PC-9 (cell line): ENCODE data around the gene IGSF8. TPM values are rescaled to one million over a fixed set of nuclear protein-coding genes. Genes with fewer than 3 reads are reported as not detected.

Experiments
- BruUV-seq: library from RNA; stranded (reverse); fragments of 400-500 nt; replicated peaks from 2 replicates; lab custom pipeline; 2021; lab: Mats Ljungman, UMichigan
- CTCF ChIA-PET: fragments of 300-600 bp; sonication (Branson Sonifier 250); formaldehyde crosslinking; loops from one replicate; lab custom pipeline; 2022; ENCODE audit warnings: antibody characterized with exemption; lab: Charles Lee
- POLR2A ChIA-PET: fragments of 300-600 bp; sonication (Branson Sonifier 250); formaldehyde crosslinking; loops from one replicate; lab custom pipeline; 2022; ENCODE audit warnings: antibody characterized with exemption; ENCODE audit not compliant: unreplicated experiment; lab: Charles Lee
- DNase-seq, 2 experiments: peaks; one replicate each; pipeline versions ENCODE4 v3.0.0 to v3.0.0-alpha.2; 2015 to 2022; ENCODE audit warnings: mixed read lengths in 1 of 2
- H2AFZ ChIP-seq: fragments of 200-600 bp; sonication (generic); 2 replicates; pipeline ENCODE4 v1.8.1; 2017; ENCODE audit warnings: antibody characterized with exemption
- H3F3A ChIP-seq: fragments of 200-600 bp; sonication (generic); 2 replicates; pipeline ENCODE4 v1.8.1; 2017; ENCODE audit warnings: antibody characterized with exemption, mild to moderate bottlenecking, low read depth; ENCODE audit not compliant: insufficient read depth
- H3K27ac ChIP-seq: fragments of 200-600 bp; sonication (generic); 2 replicates; pipeline ENCODE4 v1.6.1; 2016; ENCODE audit warnings: mixed run types
- H3K27me3 ChIP-seq: fragments of 200-600 bp; sonication (generic); 2 replicates; pipeline ENCODE4 v1.6.1; 2016; ENCODE audit warnings: low read depth, mixed run types; ENCODE audit not compliant: insufficient read depth
- H3K36me3 ChIP-seq: fragments of 200-600 bp; sonication (generic); 2 replicates; pipeline ENCODE4 v1.6.1; 2016; ENCODE audit warnings: low read depth, mixed run types
- H3K4me1 ChIP-seq: fragments of 200-600 bp; sonication (generic); replicated peaks from 2 replicates; pipeline ENCODE4 v1.6.1; 2016; ENCODE audit warnings: mixed run types; ENCODE audit not compliant: insufficient read depth
- H3K4me2 ChIP-seq: fragments of 200-600 bp; sonication (generic); 2 replicates; pipeline ENCODE4 v1.6.1; 2017; ENCODE audit warnings: mixed run types
- H3K4me3 ChIP-seq: fragments of 200-600 bp; sonication (generic); 2 replicates; pipeline ENCODE4 v1.6.1; 2016; ENCODE audit warnings: mixed run types
- H3K79me2 ChIP-seq: fragments of 200-600 bp; sonication (generic); 2 replicates; pipeline ENCODE4 v1.6.1; 2017; ENCODE audit warnings: low read depth, mixed run types
- H3K9me2 ChIP-seq: fragments of 200-600 bp; sonication (generic); 2 replicates; pipeline ENCODE4 v1.8.1; 2017; ENCODE audit warnings: mild to moderate bottlenecking; ENCODE audit not compliant: insufficient read depth
- H3K9me3 ChIP-seq: fragments of 200-600 bp; sonication (generic); 2 replicates; pipeline ENCODE4 v1.8.1; 2016; ENCODE audit warnings: low read depth; ENCODE audit not compliant: insufficient read depth
- H4K20me1 ChIP-seq: fragments of 200-600 bp; sonication (generic); 2 replicates; pipeline ENCODE4 v1.8.1; 2017; ENCODE audit not compliant: insufficient read depth
- EZH2 ChIP-seq: fragments of 200-600 bp; sonication (generic); IDR thresholded peaks from 2 replicates; pipeline ENCODE4 v1.8.0; 2017; ENCODE audit warnings: antibody characterized with exemption, low read depth
- intact Hi-C: fragments of 100-400 bp; cut with micrococcal nuclease; formaldehyde crosslinking; loops from one replicate; pipeline ENCODE4 v1.10.0; 2022; ENCODE audit not compliant: unreplicated experiment
- total RNA-seq: library from RNA; stranded (reverse); gene quantifications from 2 replicates; pipeline ENCODE4 v1.2.3, GENCODE V29; 2021
- TF ChIP-seq, protein P1 (sequence below): fragments of 200-600 bp; sonication (generic); conservative IDR thresholded peaks from 2 replicates; pipeline ENCODE4 v1.6.1; 2017; ENCODE audit warnings: mixed run types, antibody characterized with exemption, mild to moderate bottlenecking, moderate library complexity

The IGSF8 gene
- total RNA-seq, 1 experiment from 2014 or later: 27.4 TPM

GRCh38 chr1:160082487-160082886 lies 15.9 kb downstream of the IGSF8 start:
- BruUV-seq: no TSS peak
- H3K4me3 ChIP-seq: no peak overlapping the region
- H3K4me2 ChIP-seq: no peak overlapping the region
- TF ChIP-seq EZH2: no peak
- TF ChIP-seq, protein P1, sequence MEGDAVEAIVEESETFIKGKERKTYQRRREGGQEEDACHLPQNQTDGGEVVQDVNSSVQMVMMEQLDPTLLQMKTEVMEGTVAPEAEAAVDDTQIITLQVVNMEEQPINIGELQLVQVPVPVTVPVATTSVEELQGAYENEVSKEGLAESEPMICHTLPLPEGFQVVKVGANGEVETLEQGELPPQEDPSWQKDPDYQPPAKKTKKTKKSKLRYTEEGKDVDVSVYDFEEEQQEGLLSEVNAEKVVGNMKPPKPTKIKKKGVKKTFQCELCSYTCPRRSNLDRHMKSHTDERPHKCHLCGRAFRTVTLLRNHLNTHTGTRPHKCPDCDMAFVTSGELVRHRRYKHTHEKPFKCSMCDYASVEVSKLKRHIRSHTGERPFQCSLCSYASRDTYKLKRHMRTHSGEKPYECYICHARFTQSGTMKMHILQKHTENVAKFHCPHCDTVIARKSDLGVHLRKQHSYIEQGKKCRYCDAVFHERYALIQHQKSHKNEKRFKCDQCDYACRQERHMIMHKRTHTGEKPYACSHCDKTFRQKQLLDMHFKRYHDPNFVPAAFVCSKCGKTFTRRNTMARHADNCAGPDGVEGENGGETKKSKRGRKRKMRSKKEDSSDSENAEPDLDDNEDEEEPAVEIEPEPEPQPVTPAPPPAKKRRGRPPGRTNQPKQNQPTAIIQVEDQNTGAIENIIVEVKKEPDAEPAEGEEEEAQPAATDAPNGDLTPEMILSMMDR: no peak
- no peak for DNase-seq
- no peaks in the 10 kb centered on the region for H3K36me3 ChIP-seq
- no peak overlapping the region for H2AFZ ChIP-seq
- CTCF ChIA-PET: interaction anchor here (1.9 kb wide), 1 partner anchor 75 kb away, joined by 4 read pairs; no protein-coding TSS in a partner anchor
- H3F3A ChIP-seq: no peaks in the 10 kb centered on the region
- H3K9me3 ChIP-seq: no peaks in the 10 kb centered on the region
- H3K27me3 ChIP-seq: peaks cover 32% of the 10 kb centered on the region
- no peaks in the 10 kb centered on the region for H3K9me2 ChIP-seq
- no peak overlapping the region for H3K27ac ChIP-seq
- no peaks in the 10 kb centered on the region for H4K20me1 ChIP-seq
- POLR2A ChIA-PET: interaction anchor here (0.6 kb wide), 1 partner anchor 939 kb away, joined by 4 read pairs; no protein-coding TSS in a partner anchor
- H3K4me1 ChIP-seq: no peaks in the 10 kb centered on the region
- intact Hi-C loops: loop anchor here (10.0 kb wide), 1 partner anchor 522 kb away; no protein-coding TSS in a partner anchor
- H3K79me2 ChIP-seq: no peaks in the 10 kb centered on the region

- no peak within 1 kb of the TSS for H3K4me2 ChIP-seq
- ChIA-PET POLR2A (no interaction called here), CTCF (interaction anchor here (0.7 to 1.9 kb wide), 3 partner anchors 74 to 551 kb away, joined by 3 to 4 read pairs (median 3); no protein-coding TSS in a partner anchor)
- H3F3A ChIP-seq: no peaks in the 10 kb centered on the region
- no peak within 1 kb of the TSS for H3K27ac ChIP-seq
- no peaks in the 10 kb centered on the region for H3K79me2 ChIP-seq
- no peak within 1 kb of the TSS for H2AFZ ChIP-seq
- no TSS peak for BruUV-seq
- intact Hi-C loops: loop anchor here (10.0 kb wide), 1 partner anchor 523 kb away; no protein-coding TSS in a partner anchor
- no peaks in the 10 kb centered on the region for H3K4me1 ChIP-seq
- H3K4me3 ChIP-seq: no peak within 1 kb of the TSS
- no peaks in the 10 kb centered on the region for H3K9me2 ChIP-seq
- TF ChIP-seq, protein P1: no peak
- no peak for TF ChIP-seq EZH2
- no peaks in the 10 kb centered on the region for H3K36me3 ChIP-seq
- no peaks in the 10 kb centered on the region for H3K9me3 ChIP-seq
- DNase-seq: no peak
- H3K27me3 ChIP-seq: peaks cover 32% of the 10 kb centered on the region
- H4K20me1 ChIP-seq: no peaks in the 10 kb centered on the region
These were observed 17.0 kb downstream of the IGSF8 start, which contains the start of gene KCNJ9 for GRCh38 chr1:160081261-160081936. TSS of gene KCNJ9 (plus strand) at chr1:160081538. CDS start at chr1:160084031, 2,493 bp downstream.

GRCh38 chr1:160080381-160081100 lies 17.9 kb downstream of the IGSF8 start:
- no peak for DNase-seq
- intact Hi-C loops: loop anchor here (10.0 kb wide), 1 partner anchor 524 kb away; no protein-coding TSS in a partner anchor
- Histone ChIP-seq H3K4me2 (no peak overlapping the region), H3K9me2 (no peaks in the 10 kb centered on the region), H3K4me1 (no peaks in the 10 kb centered on the region), H4K20me1 (no peaks in the 10 kb centered on the region), H3K4me3 (no peak overlapping the region), H2AFZ (no peak overlapping the region), H3K27ac (no peak overlapping the region), H3K36me3 (no peaks in the 10 kb centered on the region), H3K27me3 (peaks cover 38% of the 10 kb centered on the region), H3K79me2 (no peaks in the 10 kb centered on the region), H3K9me3 (no peaks in the 10 kb centered on the region), H3F3A (no peaks in the 10 kb centered on the region)
- POLR2A ChIA-PET: no interaction called here
- no TSS peak for BruUV-seq
- TF ChIP-seq, protein P1: no peak
- TF ChIP-seq EZH2: no peak
- CTCF ChIA-PET: interaction anchor here (0.7 to 1.9 kb wide), 3 partner anchors 31 to 140 kb away, joined by 3 to 4 read pairs (median 3); no protein-coding TSS in a partner anchor
